Measurements from ENCODE around the gene LTC4S.

DNA sequence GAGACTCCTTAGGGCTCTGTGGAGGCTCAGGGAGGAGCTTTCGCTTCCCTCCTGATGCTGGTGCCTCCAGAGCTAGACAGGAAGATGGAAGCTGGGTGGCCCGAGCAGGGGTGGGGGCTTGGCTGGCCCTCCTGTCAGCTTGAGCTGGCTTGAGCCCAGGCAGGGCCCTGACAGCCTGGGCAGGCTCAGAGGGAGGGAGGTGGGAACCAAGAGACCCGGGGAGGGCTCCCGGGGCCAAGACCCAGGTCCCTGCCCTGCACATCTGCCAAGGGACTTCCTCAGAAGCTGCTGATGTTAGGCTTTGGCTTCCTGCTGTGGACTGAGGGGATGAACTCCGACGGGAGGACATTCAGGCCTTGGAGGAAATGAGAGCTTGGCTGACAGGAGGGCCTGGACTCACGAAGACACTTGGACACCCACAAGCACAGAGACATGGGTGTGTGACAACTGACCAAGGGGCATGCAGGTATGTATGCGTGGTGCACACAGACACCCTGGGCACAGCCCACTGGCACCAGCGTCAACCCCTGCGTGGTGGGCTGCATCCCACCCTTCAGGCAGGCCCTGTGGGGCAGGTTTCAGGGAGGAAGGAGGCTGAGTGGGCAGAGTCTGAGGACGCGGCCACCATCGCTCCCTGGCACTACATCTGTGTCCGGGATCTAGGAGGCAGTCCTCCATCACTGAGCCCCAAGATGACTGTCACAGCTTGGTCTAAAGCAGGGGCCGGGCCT is 1.7 kb upstream of the LTC4S start:
- TF ChIP-seq EP300 (IDR thresholded peaks at IDR 0.05) (no peak), FOSB (CRISPR knock-in tag; IDR thresholded peaks at IDR 0.05) (no peak), POLR2AphosphoS2 (conservative IDR thresholded peaks at IDR 0.05; ENCODE audit: low read length) (no peak), CHD4 (IDR thresholded peaks at IDR 0.05; ENCODE audit: borderline replicate concordance) (no peak), MAFK (IDR thresholded peaks at IDR 0.05; ENCODE audit: partially characterized antibody) (no peak), POLR2A (IDR thresholded peaks at IDR 0.05; ENCODE audit: low read length) (no peak), HOXA7 (CRISPR knock-in tag; IDR thresholded peaks at IDR 0.05) (no peak), RNF2 (IDR thresholded peaks at IDR 0.05; ENCODE audit: borderline replicate concordance, low read depth) (no peak)
- TF ChIP-seq, protein P1, sequence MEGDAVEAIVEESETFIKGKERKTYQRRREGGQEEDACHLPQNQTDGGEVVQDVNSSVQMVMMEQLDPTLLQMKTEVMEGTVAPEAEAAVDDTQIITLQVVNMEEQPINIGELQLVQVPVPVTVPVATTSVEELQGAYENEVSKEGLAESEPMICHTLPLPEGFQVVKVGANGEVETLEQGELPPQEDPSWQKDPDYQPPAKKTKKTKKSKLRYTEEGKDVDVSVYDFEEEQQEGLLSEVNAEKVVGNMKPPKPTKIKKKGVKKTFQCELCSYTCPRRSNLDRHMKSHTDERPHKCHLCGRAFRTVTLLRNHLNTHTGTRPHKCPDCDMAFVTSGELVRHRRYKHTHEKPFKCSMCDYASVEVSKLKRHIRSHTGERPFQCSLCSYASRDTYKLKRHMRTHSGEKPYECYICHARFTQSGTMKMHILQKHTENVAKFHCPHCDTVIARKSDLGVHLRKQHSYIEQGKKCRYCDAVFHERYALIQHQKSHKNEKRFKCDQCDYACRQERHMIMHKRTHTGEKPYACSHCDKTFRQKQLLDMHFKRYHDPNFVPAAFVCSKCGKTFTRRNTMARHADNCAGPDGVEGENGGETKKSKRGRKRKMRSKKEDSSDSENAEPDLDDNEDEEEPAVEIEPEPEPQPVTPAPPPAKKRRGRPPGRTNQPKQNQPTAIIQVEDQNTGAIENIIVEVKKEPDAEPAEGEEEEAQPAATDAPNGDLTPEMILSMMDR (IDR thresholded peaks at IDR 0.05), result no peak
- TF ChIP-seq, protein P2, sequence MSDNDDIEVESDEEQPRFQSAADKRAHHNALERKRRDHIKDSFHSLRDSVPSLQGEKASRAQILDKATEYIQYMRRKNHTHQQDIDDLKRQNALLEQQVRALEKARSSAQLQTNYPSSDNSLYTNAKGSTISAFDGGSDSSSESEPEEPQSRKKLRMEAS (IDR thresholded peaks at IDR 0.05), result no peak
- TF ChIP-seq, protein P3, sequence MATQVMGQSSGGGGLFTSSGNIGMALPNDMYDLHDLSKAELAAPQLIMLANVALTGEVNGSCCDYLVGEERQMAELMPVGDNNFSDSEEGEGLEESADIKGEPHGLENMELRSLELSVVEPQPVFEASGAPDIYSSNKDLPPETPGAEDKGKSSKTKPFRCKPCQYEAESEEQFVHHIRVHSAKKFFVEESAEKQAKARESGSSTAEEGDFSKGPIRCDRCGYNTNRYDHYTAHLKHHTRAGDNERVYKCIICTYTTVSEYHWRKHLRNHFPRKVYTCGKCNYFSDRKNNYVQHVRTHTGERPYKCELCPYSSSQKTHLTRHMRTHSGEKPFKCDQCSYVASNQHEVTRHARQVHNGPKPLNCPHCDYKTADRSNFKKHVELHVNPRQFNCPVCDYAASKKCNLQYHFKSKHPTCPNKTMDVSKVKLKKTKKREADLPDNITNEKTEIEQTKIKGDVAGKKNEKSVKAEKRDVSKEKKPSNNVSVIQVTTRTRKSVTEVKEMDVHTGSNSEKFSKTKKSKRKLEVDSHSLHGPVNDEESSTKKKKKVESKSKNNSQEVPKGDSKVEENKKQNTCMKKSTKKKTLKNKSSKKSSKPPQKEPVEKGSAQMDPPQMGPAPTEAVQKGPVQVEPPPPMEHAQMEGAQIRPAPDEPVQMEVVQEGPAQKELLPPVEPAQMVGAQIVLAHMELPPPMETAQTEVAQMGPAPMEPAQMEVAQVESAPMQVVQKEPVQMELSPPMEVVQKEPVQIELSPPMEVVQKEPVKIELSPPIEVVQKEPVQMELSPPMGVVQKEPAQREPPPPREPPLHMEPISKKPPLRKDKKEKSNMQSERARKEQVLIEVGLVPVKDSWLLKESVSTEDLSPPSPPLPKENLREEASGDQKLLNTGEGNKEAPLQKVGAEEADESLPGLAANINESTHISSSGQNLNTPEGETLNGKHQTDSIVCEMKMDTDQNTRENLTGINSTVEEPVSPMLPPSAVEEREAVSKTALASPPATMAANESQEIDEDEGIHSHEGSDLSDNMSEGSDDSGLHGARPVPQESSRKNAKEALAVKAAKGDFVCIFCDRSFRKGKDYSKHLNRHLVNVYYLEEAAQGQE (IDR thresholded peaks at IDR 0.05), result no peak
- TF ChIP-seq, protein P4, sequence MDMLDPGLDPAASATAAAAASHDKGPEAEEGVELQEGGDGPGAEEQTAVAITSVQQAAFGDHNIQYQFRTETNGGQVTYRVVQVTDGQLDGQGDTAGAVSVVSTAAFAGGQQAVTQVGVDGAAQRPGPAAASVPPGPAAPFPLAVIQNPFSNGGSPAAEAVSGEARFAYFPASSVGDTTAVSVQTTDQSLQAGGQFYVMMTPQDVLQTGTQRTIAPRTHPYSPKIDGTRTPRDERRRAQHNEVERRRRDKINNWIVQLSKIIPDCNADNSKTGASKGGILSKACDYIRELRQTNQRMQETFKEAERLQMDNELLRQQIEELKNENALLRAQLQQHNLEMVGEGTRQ (IDR thresholded peaks at IDR 0.05), result no peak
- TF ChIP-seq, protein P5, sequence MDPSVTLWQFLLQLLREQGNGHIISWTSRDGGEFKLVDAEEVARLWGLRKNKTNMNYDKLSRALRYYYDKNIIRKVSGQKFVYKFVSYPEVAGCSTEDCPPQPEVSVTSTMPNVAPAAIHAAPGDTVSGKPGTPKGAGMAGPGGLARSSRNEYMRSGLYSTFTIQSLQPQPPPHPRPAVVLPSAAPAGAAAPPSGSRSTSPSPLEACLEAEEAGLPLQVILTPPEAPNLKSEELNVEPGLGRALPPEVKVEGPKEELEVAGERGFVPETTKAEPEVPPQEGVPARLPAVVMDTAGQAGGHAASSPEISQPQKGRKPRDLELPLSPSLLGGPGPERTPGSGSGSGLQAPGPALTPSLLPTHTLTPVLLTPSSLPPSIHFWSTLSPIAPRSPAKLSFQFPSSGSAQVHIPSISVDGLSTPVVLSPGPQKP (IDR thresholded peaks at IDR 0.05; ENCODE audit: low read depth, low read length), result no peak
